Aorta (tissue), 5 donors: ENCODE data around the gene BIK. TPM values are rescaled to one million over a fixed set of nuclear protein-coding genes. Genes with fewer than 3 reads are reported as not detected.
A peak's percentile ranks its signal among the peaks of the same experiment; 100 is the strongest.

Source experiments
- ATAC-seq: fragments of 200-7000 bp; cut with Tn5 transposase; one replicate; pipeline ENCODE4 v1.9.1; 2022; ENCODE audit warnings: moderate library complexity; ENCODE audit not compliant: low FRiP score
- DNase-seq, 2 donors: peaks; one replicate each; pipeline ENCODE4 v3.0.0-alpha.2; 2020
- H3K27ac ChIP-seq, 2 donors: one replicate each; pipeline ENCODE4 v1.5.1; 2013; ENCODE audit warnings: low read length in 2 of 2, mild to moderate bottlenecking in 2 of 2, moderate library complexity in 2 of 2, control low read depth in 1 of 2, inconsistent platforms in 1 of 2, low read depth in 1 of 2
- H3K27me3 ChIP-seq, 2 donors: one replicate each; pipeline ENCODE4 v1.6.1; 2013; ENCODE audit warnings: control low read depth in 1 of 2, low read length in 1 of 2, mild to moderate bottlenecking in 1 of 2, moderate library complexity in 1 of 2; ENCODE audit not compliant: insufficient read depth in 2 of 2, control insufficient read depth in 1 of 2
- H3K36me3 ChIP-seq, 2 donors: one replicate each; pipeline ENCODE4 v1.6.1; 2013; ENCODE audit warnings: control low read depth in 1 of 2, low read length in 1 of 2, mild to moderate bottlenecking in 1 of 2; ENCODE audit not compliant: insufficient read depth in 2 of 2, control insufficient read depth in 1 of 2
- H3K4me1 ChIP-seq, 2 donors: one replicate each; pipeline ENCODE4 v1.6.1; 2013; ENCODE audit warnings: low read length in 2 of 2, control low read depth in 1 of 2, mild to moderate bottlenecking in 1 of 2, moderate library complexity in 1 of 2; ENCODE audit not compliant: insufficient read depth in 2 of 2, control insufficient read depth in 1 of 2
- H3K4me3 ChIP-seq, 2 donors: one replicate each; pipeline ENCODE4 v1.5.1; 2013; ENCODE audit warnings: low read length in 2 of 2, control low read depth in 1 of 2, mild to moderate bottlenecking in 1 of 2
- H3K9me3 ChIP-seq: one replicate; pipeline ENCODE4 v1.6.1; 2013; ENCODE audit warnings: mild to moderate bottlenecking, low read length; ENCODE audit not compliant: control insufficient read depth
- WGBS, 2 donors: extraction: QIAGEN DNeasy Blood & Tissue Kit; methylation state at CpG; one replicate each; pipeline ENCODE4 v1.1.7; 2013; 5-methylcytosine and 5-hydroxymethylcytosine counted together
- intact Hi-C, 2 donors: fragments of 100-400 bp; cut with DNase I; formaldehyde crosslinking; loops; one replicate each; pipeline versions ENCODE4 v1.14.2 to v1.15.0; 2022
- polyA plus RNA-seq, 2 donors: library from polyadenylated mRNA; stranded (reverse); fragments of 200-250 nt; gene quantifications; one replicate each; pipeline ENCODE4 v1.2.3, GENCODE V29; 2013
- total RNA-seq, 2 donors: library from RNA; stranded (reverse); fragmentation: NEBNext Ultra II Directional; extraction: Animal tissue kit (Norgen Biotek cat#: 25700); gene quantifications; one replicate each; pipeline ENCODE4 v1.2.1, GENCODE V29; 2021
- donor health status: healthy with polysubstance abuse.
- donor health status: Bipolar disorder and iron deficiency.
- donor health status: DM: no; HTN: no; CAD: no.
- donor health status: DM: no; HTN: no; CAD: no.
- donor health status: DM: yes; HTN: yes; CAD: no.

Gene BIK
- total and polyA plus RNA-seq, 4 donors = 0.23 to 1.6 TPM; not detected in 2

GRCh38 chr22:43085658-43086606, 24.6 kb upstream of the BIK start:
- intact Hi-C loops = no loop called here
- ATAC-seq (no peak), DNase-seq (no peak)
- H3K36me3 ChIP-seq = no peaks in the 10 kb centered on the region
- 82 to 83% methylated on average over 19 of the region's 19 CpGs for WGBS, 2 donors
- no peaks in the 10 kb centered on the region for H3K9me3 ChIP-seq
- H3K4me1 ChIP-seq = no peaks in the 10 kb centered on the region
- no peak overlapping the region for H3K27ac ChIP-seq
- no peak overlapping the region for H3K4me3 ChIP-seq
- H3K27me3 ChIP-seq = no peaks in the 10 kb centered on the region

GRCh38 chr22:43088627-43088983, 21.9 kb upstream of the BIK start:
- Histone ChIP-seq H3K27me3 (no peaks in the 10 kb centered on the region), H3K9me3 (no peaks in the 10 kb centered on the region), H3K4me1 (no peaks in the 10 kb centered on the region), H3K4me3 (peak overlapping the region; percentile 69 to 72), H3K27ac (no peak overlapping the region), H3K36me3 (no peaks in the 10 kb centered on the region)
- intact Hi-C loops = no loop called here
- ATAC-seq = no peak
- DNase-seq = no peak
- 62 to 64% methylated on average over 9 of the region's 9 CpGs for WGBS, 2 donors

GRCh38 chr22:43088984-43089717, 21.4 kb upstream of the BIK start, which contains the start of gene TTLL1:
Gene TTLL1 (minus strand): TSS chr22:43089391. CDS start chr22:43075586, 13,805 bp downstream.
- DNase-seq = peak; percentile 93 to 95
- H3K4me3 ChIP-seq = peak within 1 kb of the TSS; percentile 69 to 72
- no peaks in the 10 kb centered on the region for H3K36me3 ChIP-seq
- intact Hi-C loops = no loop called here
- H3K9me3 ChIP-seq = no peaks in the 10 kb centered on the region
- H3K4me1 ChIP-seq = no peaks in the 10 kb centered on the region
- peak; percentile 95 for ATAC-seq
- H3K27ac ChIP-seq = no peak within 1 kb of the TSS
- H3K27me3 ChIP-seq = no peaks in the 10 kb centered on the region
- WGBS, 2 donors = 4 to 6% methylated on average over 55 to 64 of the region's 64 CpGs

DNA sequence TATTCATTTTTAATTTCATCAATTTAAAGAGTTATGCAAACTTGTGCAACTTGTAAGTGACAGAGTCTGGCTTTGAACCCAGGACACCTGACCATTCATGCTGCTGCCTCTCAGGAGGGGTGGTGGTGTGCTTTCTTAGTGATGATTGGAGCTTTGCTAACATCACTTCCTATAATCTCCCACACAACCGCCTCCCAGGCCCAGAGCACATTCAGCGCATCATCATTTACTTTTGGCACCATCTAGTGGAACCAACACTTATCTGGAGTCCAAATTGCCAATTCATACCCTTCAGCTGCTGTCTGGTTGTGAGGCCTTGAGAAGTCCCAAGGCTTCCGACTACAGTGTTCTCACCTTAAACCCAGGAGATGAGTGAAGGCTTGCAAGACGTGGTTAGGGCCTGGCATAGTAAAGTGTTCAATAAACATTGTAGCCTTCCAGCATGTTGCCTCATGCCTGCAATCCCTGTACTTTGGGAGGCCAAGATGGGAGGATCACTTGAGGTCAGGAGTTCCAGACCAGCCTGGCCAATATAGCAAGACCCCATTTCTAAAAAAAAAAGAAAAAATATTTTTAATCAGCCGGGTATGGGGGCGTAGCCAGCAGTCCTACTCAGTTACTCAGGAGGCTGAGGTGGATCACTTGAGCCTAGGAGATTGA, 20.3 kb upstream of the BIK start:
- Histone ChIP-seq H3K4me1 (no peaks in the 10 kb centered on the region), H3K27ac (no peak overlapping the region), H3K27me3 (no peaks in the 10 kb centered on the region), H3K36me3 (no peaks in the 10 kb centered on the region), H3K4me3 (no peak overlapping the region), H3K9me3 (no peaks in the 10 kb centered on the region)
- intact Hi-C loops = loop anchor here in 1 of 2 donors (2.0 kb wide), 1 partner anchor 53 kb away; the partner anchor contains the start of gene MCAT
- ATAC-seq (peak; percentile 56), DNase-seq (peak in 1 of 2 donors; percentile 56)
- 58 to 61% methylated on average over 6 of the region's 6 CpGs for WGBS, 2 donors

- H3K4me1 ChIP-seq = no peaks in the 10 kb centered on the region
- 85 to 87% methylated on average over 9 of the region's 9 CpGs for WGBS, 2 donors
- no peak for DNase-seq
- peaks cover 2% of the 10 kb centered on the region for H3K9me3 ChIP-seq
- H3K36me3 ChIP-seq = no peaks in the 10 kb centered on the region
- intact Hi-C loops = no loop called here
- no peak for ATAC-seq
- H3K4me3 ChIP-seq = no peak overlapping the region
- no peaks in the 10 kb centered on the region for H3K27me3 ChIP-seq
- H3K27ac ChIP-seq = no peak overlapping the region
Measured at GRCh38 chr22:43092085-43092484, 18.5 kb upstream of the BIK start.

DNA sequence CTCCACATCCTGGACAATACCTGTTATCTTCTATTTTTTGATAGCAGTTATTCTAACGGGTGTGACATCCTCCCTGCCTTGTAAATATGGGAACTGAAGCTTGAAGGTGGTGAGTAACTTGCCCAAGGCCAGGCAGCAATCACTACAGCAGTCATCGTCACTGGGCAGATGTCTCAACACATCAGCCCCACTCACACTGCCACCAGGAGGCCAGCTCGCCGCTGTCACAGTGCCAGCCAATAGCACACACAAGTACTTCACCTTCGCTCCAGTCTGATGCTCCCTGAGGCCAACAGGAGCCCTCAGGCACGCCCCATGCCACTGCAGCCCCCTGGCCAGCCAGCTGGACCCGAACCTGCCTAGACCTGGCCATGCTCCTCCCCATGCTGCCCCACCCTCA, 16.5 kb upstream of the BIK start:
- Histone ChIP-seq H3K27me3 (no peaks in the 10 kb centered on the region), H3K27ac (no peak overlapping the region), H3K4me3 (no peak overlapping the region), H3K4me1 (no peaks in the 10 kb centered on the region), H3K36me3 (no peaks in the 10 kb centered on the region), H3K9me3 (peaks cover 2% of the 10 kb centered on the region)
- intact Hi-C loops = no loop called here
- DNase-seq = no peak
- 65 to 67% methylated on average over 7 of the region's 7 CpGs for WGBS, 2 donors
- ATAC-seq = no peak

DNA sequence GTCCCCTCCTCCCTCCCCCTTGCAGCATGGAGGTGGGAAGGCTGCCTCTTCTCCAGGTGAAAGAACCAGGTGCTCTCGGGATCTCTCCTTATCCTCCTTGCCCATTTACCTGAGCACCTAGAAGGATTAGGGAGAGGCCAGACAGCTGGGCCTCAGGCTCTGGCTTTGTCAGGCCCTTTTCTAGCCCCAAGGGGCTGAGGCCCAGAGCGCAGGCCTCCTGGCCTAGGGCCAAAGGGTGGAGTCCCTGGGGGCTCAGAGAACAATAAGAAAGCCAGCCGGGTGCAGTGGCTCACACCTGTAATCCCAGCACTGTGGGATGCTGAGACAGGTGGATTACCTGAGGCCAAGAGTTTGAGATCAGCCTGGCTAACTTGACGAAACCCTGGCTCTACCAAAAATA, 16.0 kb upstream of the BIK start:
- no peak overlapping the region for H3K4me3 ChIP-seq
- H3K9me3 ChIP-seq = peaks cover 2% of the 10 kb centered on the region
- no peak for DNase-seq
- 69 to 76% methylated on average over 4 of the region's 4 CpGs for WGBS, 2 donors
- no peaks in the 10 kb centered on the region for H3K27me3 ChIP-seq
- H3K36me3 ChIP-seq = no peaks in the 10 kb centered on the region
- no peak for ATAC-seq
- H3K4me1 ChIP-seq = no peaks in the 10 kb centered on the region
- H3K27ac ChIP-seq = no peak overlapping the region
- intact Hi-C loops = no loop called here

DNA sequence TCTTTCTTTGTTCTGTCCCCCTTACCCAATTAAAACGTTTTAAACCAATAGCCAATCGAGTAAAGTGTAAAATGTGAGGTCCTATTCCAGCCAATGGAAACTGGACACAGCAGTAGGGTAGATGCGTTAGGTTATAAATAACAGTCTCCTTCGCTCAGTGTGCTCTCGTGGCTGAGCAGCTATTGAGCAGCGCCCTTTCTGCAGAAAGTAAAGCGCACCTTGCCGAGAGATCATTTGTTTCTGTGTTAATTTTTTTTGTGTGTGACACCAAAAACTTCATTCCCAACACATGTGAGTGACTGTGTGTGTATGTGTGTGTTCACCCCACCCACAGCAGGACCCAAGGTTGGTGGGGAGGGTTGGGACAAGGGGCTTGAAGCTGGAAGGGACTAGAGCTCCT, 14.1 kb upstream of the BIK start:
- no peak for ATAC-seq

More for the DNA sequence above, 14.1 kb upstream of the BIK start:
- intact Hi-C loops = no loop called here
- no peak for DNase-seq
- no peaks in the 10 kb centered on the region for H3K36me3 ChIP-seq
- no peaks in the 10 kb centered on the region for H3K27me3 ChIP-seq
- peaks cover 2% of the 10 kb centered on the region for H3K9me3 ChIP-seq
- no peaks in the 10 kb centered on the region for H3K4me1 ChIP-seq
- no peak overlapping the region for H3K27ac ChIP-seq
- 80 to 88% methylated on average over 8 of the region's 8 CpGs for WGBS, 2 donors
- H3K4me3 ChIP-seq = no peak overlapping the region
